Activated CD4-positive, alpha-beta T cell treated with anti-CD3 and anti-CD28 coated beads for 24 hours (primary cell): ENCODE results near the gene ERVH48-1.
"Not testable (repeated sequence)": the region's sequence is repeated elsewhere in the genome, so short reads cannot be mapped to it uniquely, and the experiment has no call there.

ENCODE experiments used
- DNase-seq, 2 donors: peaks; one replicate each; pipeline ENCODE4 v3.0.0-alpha.2; 2020; ENCODE audit warnings: low read depth in 2 of 2

Gene ERVH48-1

DNA sequence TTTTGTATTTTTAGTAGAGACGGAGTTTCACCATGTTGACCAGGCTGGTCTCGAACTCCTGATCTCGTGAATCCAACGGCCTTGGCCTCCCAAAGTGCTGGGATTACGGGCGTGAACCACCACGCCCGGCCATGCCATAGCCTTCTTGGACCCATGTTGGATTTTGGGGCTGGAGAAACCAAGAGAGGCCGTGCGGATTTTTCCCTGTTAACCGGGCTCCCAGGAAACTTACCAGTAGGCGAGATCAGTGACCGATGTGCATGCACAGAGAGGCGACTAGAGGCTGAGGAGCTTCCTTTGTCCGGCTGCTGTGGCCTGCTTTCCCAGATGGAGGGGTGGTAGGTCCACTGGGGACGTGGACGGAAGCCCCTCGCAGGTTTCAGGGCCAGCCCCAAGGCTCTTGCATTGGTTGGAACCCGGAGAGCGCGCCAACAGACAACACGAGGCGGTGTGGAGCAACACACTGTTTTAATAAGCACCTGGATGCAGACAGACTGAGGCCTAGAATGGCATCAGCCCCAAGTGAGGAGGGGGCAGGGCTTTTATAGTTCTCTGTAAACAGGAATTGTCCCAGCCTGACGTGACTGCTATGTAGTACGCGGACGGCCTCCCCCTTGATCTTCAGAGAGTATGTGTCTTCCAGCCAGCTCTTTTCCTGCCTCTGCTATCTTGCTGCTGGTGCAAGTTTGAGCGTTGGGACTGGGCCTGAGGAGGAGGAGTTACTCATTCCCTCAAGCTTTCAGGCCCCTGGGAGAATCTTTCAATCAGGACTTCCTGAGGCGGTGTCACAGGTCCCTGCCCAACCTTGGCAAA is at the start of gene ERVH48-1:
Gene ERVH48-1, minus strand, starts transcription at position 517 of the 813 bp plus-strand sequence. CDS start 6,624 bp downstream, outside the sequence.
- DNase-seq = no peak

DNA sequence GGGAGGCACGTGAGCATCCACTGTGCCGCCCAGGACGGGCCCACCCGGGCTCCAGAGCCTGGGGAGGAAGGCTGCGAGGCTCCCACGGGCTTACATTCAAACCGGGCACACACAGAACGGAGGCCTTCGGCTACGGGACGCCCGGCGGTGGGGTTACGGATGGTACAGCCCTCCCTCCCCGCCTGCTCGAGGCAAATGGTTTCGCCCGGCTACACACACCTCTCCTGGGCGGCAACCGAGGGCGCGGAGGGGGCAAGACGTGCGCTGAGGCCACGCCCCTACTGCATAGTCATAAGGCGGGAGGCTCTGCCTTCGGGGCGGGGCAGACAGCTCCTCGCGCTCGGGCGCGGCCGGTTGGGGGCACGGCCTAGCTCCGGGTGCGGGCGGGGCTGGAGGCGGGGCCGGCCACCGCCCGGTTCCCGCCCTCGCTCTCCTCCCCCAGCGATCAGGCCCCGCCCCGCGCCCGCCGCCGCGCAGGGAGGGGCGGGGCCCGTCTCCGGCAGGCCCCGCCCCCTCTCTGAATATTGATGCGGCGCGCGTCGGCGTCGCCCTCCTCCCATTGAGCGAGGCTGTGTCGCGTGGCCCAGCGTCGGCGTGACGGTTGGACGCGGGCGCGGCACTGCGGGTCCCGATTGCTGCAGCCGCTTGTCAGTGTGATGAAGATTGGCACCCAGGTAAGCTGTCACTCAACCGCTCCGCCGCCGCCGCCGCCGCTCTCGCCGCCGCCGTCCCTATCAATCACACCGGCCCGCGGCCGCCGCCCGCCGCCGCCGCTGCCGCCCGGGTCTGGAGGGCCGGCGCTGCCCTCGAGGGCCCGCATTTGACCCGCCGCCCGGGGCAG is 48.8 kb upstream of the ERVH48-1 start, which contains the start of gene PKNOX1:
Gene PKNOX1, plus strand, starts transcription at position 572 of the 841 bp plus-strand sequence. CDS start 29,820 bp downstream, outside the sequence.
- DNase-seq = peak; percentile 97 to 98

- no peak for DNase-seq
Observed at GRCh38 chr21:42973309-42973990, 48.0 kb upstream of the ERVH48-1 start.

GRCh38 chr21:42971897-42972275 is 46.5 kb upstream of the ERVH48-1 start:
- no peak for DNase-seq

DNA sequence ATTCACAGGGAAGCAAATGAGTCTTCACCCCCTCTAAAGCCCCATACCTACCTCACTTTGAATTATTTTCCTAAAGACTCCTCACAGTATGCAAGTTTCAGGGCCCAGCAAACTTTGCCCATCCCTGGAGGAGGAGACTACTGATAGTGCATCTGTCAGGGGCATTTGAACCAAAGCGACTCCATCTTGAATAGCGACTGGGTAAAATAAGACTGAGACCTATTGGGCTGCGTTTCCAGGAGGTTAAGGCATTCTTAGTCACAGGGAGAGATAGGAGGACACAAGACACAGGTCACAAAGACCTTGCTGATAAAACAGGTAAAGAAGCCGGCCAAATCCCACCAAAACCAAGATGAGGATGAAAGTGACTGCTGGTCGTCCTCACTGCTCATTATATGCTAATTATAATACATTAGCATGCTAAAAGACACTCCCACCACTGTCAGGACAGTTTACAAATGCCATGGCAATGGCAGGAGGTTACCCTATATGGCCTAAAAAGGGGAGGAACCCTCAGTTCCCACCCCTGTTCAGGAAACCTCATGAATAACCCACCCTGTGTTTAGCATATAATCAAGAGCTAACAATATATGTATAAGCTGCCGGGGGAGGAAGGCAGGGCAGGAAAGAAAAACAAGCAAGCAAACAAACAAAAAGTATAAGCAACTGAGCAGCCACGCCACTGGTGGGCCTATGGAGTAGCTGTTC is 45.7 kb upstream of the ERVH48-1 start:
- DNase-seq = no peak

DNA sequence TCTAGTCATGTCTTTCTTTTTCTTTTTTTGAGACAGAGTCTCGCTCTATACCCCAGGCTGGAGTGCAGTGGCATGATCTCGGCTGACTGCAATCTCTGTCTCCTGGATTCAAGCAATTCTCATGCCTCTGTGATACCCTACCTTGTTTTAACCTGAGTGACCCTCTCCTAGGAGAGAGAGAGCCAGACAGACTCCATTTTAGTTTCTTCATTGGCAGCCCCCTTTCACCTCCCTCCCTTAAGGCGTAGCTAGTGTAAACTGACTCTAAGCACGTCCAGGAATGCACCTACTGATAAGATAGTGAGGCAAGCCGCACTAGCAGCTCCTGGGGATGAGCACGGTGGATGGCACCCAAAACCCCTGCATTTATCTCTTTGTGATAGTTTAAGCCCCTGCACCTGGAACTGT is 43.8 kb upstream of the ERVH48-1 start:
- no peak for DNase-seq

DNA sequence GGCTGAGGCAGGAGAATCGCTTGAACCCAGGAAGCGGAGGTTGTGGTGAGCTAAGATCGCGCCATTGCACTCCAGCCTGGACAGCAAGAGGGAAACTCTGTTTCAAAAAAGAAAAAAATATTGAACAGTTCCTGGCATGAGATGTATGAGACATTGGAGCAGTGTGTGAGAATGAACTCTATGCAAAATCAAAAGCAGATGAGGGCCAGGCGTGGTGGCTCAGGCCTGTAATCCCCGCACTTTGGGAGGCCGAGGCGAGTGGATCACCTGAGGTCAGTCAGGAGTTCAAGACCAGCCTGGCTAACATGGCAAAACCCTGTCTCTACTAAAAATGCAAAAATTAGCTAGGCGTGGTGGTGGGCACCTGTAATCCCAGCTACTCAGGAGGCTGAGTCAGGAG is 42.2 kb upstream of the ERVH48-1 start:
- not testable (repeated sequence) for DNase-seq

DNA sequence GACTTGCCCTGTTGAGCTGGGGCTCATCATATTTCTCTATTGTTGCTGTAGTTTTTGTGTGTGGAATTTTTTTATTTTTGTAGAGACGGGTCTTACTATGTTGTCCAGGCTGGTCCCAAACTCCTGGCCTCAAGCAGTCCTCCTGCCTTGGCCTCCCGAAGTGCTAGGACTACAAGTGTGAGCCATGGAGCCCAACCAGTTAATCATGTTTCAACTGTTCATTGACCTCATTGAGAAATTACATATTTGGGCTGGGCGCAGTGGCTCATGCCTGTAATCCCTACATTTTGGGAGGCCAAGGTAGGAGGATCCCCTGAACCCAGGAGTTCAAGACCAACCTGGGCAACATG is 39.8 kb upstream of the ERVH48-1 start:
- DNase-seq = no peak

DNA sequence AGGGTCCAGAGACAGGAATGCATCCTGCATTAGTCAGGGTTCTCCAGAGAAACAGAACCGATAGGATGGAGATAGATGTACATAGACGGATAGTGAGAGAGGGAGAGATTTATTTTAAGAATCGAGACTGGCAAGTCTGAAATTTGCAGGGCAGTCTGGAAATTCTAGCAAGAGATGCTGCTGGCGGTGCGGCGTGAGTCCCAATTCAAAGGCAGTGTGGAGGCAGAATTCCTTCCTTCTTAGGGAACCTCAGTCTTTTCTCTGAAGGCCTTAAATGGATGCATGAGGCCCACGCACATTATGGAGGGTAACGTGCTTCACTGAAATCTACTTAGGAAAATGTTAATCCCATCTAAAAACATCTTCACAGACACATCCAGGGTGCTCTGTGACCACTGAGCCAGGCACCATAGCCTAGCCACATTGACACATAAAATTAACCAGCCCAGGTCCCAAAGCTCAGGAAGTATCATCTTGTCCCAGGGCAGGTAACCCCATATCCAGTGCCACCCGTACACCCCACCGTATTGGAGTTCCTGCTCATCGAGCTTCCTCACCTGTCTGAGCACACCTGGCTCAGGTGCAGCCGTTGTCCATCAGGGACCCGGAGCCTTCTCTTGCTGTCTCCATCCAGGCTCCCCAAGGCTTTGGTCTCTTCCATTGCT is 39.2 kb upstream of the ERVH48-1 start:
- DNase-seq = no peak

DNA sequence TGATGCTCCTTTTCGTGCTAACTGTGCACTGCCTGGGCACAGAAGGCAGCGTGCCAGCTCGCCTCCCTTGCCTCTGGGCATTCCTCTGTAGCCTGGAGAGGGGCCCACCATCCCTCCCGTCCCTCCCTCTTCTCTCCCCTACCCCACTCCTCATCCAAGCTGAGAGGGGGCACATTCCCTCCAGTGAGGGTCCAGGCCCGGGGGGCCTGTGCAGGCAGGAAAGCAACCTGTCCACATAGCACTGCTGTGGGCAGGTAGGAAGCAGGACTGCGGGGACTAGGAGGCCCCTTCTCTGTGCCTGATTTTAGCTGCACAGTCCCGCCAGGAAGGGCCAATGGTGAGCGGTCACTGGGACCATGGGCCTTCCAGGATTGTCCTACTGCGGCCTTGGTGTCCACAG is 38.7 kb upstream of the ERVH48-1 start:
- no peak for DNase-seq

DNA sequence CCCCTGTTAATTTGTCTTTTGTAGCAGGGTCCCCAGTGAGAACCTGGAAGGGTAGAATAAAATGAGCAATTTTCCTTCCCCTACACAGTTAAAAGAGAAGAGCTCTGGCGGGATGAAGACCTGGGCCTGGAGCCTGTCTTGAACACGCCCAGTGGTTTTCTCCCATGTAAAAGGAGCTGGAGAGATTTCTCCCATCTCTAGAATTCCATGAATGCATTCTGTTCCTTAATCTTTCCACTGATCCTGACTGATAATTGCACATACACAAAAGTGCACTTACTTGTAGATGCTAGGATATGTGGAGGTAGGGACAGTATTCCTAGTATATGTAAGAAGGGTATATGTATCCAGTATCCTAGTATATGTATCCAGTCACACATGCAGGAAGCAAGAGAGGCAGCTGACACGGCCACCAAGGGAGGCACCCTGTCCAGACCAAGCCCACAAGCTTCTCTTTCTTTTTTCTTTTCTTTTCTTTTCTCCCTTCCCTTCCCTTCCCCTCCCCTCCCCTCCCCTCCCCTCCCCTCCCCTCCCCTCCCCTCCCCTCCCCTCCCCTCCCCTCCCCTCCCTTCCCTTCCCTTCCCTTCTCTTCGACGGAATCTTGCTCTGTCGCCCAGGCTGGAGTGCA is 37.1 kb upstream of the ERVH48-1 start:
- DNase-seq = no peak

DNA sequence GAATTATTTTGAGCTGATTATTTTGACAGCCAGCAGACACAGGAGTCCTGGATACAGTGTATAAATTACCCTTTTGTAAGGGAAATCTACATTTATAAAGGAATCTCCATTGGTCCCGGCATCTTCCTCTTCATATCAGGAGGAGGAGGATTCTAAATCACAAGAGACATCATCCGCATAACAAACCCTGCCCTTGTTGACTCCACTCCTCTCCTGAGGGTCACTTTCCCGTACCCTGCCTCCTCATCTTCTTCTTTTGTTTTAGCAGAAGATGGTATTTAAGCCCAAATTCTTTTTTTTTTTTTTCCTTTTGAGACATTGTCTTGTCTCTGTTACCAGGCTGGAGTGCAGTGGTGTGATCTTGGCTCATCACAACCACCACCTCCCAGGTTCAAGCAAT is 34.3 kb upstream of the ERVH48-1 start:
- DNase-seq = no peak

DNA sequence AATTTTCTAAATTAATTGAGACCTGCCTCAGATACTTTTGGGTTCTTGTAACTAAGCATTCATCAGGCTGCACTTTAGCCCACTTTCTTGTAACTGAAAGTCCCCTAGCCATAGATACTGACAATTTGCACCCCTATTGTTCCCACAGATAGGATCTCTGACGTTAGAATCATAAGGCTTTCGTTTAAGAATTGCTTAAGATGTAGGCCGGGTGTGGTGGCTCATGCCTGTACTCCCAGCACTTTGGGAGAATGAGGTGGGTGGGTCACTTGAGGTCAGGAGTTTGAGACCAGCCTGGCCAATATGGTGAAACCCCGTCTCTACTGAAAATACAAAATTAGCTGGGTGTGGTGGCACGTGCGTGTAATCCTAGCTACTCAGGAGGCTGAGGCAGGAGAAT is 32.7 kb upstream of the ERVH48-1 start:
- not testable (repeated sequence) for DNase-seq

- DNase-seq = no peak
Observed at GRCh38 chr21:42956824-42957630, 31.6 kb upstream of the ERVH48-1 start.

DNA sequence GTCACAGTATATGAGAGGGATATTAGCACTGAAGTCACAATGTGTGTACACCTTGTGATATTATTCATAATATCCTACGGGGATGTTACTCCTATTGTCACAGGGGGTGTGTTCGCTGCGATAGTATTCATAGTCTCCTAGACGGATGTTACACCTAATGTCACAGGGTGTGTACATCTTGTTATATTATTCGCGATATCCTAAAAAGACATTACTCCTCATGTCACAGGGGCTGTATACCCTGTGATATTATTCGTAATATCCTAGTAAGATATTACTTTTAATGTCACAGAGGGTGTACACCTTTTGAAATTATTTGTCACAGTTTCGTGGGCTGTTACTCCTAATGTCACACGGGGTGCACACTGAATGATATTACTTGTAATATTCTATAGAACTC is 25.8 kb upstream of the ERVH48-1 start:
- not testable (repeated sequence) for DNase-seq

DNA sequence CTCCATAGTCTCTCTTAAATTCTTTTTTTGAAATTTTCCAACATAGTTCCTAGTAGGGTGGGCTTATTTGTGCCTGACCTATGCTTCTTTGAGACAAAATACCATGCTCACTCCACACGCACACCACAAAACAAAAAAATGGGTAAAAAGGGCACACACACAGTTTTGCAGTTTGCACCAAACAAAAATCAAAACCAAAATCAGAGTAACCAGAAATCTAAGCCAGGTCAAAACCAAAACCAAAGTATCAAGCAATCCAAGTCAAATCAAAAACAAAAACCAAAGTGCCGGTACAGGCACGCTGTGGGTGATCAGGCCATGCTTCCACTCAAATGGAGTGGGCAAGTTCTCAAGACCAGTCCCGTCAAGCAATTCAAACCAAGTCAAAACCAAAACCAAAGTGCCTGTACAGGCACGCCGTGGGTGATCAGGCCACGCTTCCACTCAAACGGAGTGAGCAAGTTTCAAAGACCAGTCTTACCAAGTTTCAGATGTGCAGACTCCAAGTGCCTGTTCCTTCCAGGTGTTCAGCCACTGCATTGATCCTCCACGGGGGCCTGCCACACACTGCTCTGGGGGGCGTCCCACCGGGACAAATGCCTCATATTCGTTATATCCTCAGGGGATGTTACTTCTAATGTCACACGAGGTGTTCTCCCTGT is 23.8 kb upstream of the ERVH48-1 start:
- not testable (repeated sequence) for DNase-seq

DNA sequence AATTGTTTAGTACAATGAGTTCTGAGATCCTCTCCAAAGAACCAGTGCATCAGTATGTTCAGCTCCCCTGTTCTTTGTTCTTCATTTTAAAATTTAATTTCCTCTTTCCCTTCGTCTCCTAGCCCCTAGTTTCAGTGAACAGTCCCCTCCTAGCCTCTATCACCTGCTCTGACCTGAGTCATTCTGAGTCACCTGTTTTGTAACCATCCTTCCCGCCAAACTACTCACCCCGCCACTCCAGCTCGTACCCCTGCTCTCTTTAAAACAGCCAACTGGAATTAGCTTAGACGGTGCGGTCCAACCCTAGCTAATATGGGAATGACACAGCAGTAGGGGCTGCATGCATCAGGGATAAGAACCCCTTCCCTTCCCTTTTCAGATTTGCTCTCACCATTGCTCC is 16.8 kb upstream of the ERVH48-1 start:
- DNase-seq = no peak

DNA sequence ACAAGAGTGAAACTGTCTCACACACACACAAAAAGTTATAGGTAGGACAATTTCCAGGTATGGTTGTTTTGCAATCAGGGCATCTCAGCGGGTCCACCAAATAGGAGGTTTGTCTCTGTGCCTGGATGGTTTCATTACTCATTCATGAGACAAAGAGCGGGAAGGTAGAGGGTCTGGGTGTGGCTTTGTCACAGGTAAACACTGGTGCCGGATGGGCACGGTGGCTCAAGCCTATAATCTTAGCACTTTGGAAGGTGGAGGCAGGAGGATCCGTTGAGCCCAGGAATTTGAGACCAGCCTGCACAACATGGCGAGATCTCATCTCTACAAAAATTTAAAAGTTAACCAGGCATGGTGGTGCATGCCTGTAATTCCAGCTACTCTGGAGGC is 16.3 kb upstream of the ERVH48-1 start:
- DNase-seq = no peak
